Panc1 (cell line): Measurements from ENCODE around the gene NINJ2. TPM values are rescaled to one million over a fixed set of nuclear protein-coding genes. Genes with fewer than 3 reads are reported as not detected.

Experiments used
- ATAC-seq: fragments of 200-7000 bp; cut with Tn5 transposase; 2 replicates; pipeline ENCODE4 v1.9.1; 2020; ENCODE audit warnings: mild to moderate bottlenecking, moderate library complexity
- BruUV-seq: library from RNA; stranded (reverse); fragments of 400-500 nt; replicated peaks from 2 replicates; lab custom pipeline; 2021; lab: Mats Ljungman, UMichigan
- CTCF ChIA-PET: fragments of 300-600 bp; sonication (Branson Sonifier 250); formaldehyde crosslinking; loops from one replicate; lab custom pipeline; 2022; ENCODE audit warnings: antibody characterized with exemption; lab: Charles Lee
- POLR2A ChIA-PET: fragments of 300-600 bp; sonication (Branson Sonifier 250); formaldehyde crosslinking; loops from one replicate; lab custom pipeline; 2022; ENCODE audit warnings: antibody characterized with exemption; lab: Charles Lee
- DNase-seq: peaks from one replicate; pipeline ENCODE4 v3.0.0-alpha.2; 2010; ENCODE audit warnings: low read depth, low spot score
- H3K27ac ChIP-seq: 2 replicates; pipeline ENCODE4 v1.5.1; 2011; ENCODE audit warnings: mild to moderate bottlenecking, low read length, inconsistent platforms
- H3K27me3 ChIP-seq: fragments of 200-500 bp; sonication (Bioruptor generic); 2 replicates; pipeline ENCODE4 v1.6.0; 2014; ENCODE audit warnings: low read length, inconsistent platforms; ENCODE audit not compliant: control insufficient read depth, insufficient read depth
- H3K36me3 ChIP-seq: fragments of 200-500 bp; sonication (Bioruptor generic); 2 replicates; pipeline ENCODE4 v1.5.1; 2014; ENCODE audit warnings: inconsistent platforms, mild to moderate bottlenecking, low read length, moderate library complexity; ENCODE audit not compliant: control insufficient read depth, insufficient read depth
- H3K4me1 ChIP-seq: 2 replicates; pipeline ENCODE4 v1.5.1; 2011; ENCODE audit warnings: inconsistent platforms, mild to moderate bottlenecking, low read length, moderate library complexity; ENCODE audit not compliant: control insufficient read depth, insufficient read depth
- H3K4me3 ChIP-seq, 2 experiments: 2 replicates each; pipeline ENCODE4 v1.5.1; 2011 to 2012; ENCODE audit warnings: low read depth in 2 of 2, low read length in 2 of 2, mild to moderate bottlenecking in 2 of 2, inconsistent platforms in 1 of 2, moderate library complexity in 1 of 2
- H3K9me3 ChIP-seq: fragments of 200-500 bp; sonication (Bioruptor generic); 2 replicates; pipeline ENCODE4 v1.5.1; 2014; ENCODE audit warnings: low read depth, mild to moderate bottlenecking, inconsistent platforms, low read length, moderate library complexity; ENCODE audit not compliant: control insufficient read depth, insufficient read depth
- CTCF ChIP-seq: fragments of 450-650 bp; IDR thresholded peaks from 2 replicates; pipeline ENCODE4 v1.5.1; 2017; ENCODE audit warnings: mild to moderate bottlenecking
- POLR2AphosphoS5 ChIP-seq: IDR thresholded peaks from 2 replicates; pipeline ENCODE4 v1.6.1; 2012; ENCODE audit warnings: mild to moderate bottlenecking, low read depth, low read length, moderate library complexity
- REST ChIP-seq, 2 experiments: IDR thresholded peaks; 2 replicates each; pipeline ENCODE4 v1.6.1; 2011 to 2012; ENCODE audit warnings: low read depth in 2 of 2, control low read depth in 1 of 2, low read length in 1 of 2, mild to moderate bottlenecking in 1 of 2, moderate library complexity in 1 of 2; ENCODE audit not compliant: insufficient read depth in 1 of 2
- SIN3A ChIP-seq: IDR thresholded peaks from 2 replicates; pipeline ENCODE4 v1.6.1; 2012; ENCODE audit warnings: low read depth, mild to moderate bottlenecking, low read length, moderate library complexity, borderline replicate concordance; ENCODE audit not compliant: insufficient read depth
- TCF7L2 ChIP-seq: IDR thresholded peaks from 2 replicates; pipeline ENCODE4 v1.6.1; 2011; ENCODE audit warnings: mild to moderate bottlenecking, low read depth, low read length, inconsistent platforms
- in situ Hi-C: cut with HindIII; loops from 2 replicates; pipeline ENCODE4 v1.10.0; 2016; ENCODE audit warnings: low sequenced_read_pairs, low pct_unique_long_range_greater_than_20kb
- intact Hi-C: fragments of 100-400 bp; cut with micrococcal nuclease; formaldehyde crosslinking; loops from one replicate; pipeline ENCODE4 v1.10.0; 2022; ENCODE audit not compliant: unreplicated experiment
- total RNA-seq: library from RNA; stranded (reverse); gene quantifications from one replicate; pipeline ENCODE4 v1.2.1, GENCODE V29; 2021; ENCODE audit not compliant: unreplicated experiment

Gene NINJ2
- total RNA-seq, 1 experiment from 2014 or later, result 1.9 TPM

DNA sequence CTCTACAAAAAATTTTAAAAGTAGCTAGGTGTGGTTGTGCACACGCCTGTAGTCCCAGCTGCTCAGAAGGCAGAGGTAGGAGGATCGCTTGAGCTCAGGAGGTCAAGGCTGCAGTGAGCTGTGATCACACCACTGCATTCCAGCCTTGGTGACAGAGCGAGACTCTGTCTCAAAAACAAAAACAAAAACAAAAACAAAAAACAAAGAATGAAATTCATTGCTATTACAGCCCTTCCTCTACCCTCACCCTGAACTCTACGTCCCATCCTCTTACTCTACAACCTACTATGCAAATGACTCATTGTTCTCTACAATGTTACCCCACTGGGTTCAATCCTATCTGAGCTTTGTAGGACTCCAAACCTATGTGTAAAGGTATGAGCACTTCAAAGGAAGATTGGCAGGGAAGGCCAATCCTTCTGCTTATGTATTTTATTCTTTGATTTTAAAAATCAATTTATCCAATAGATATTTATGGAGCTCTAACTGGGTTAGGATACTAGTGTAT, 39.3 kb downstream of the NINJ2 start:
- POLR2A ChIA-PET, result no interaction called here
- TF ChIP-seq SIN3A (no peak), CTCF (no peak), REST (IDR thresholded peaks at IDR 0.05; ENCODE audit: insufficient read depth in 1 of 2, low read depth in 2 of 2, low read length in 1 of 2) (no peak), TCF7L2 (no peak), POLR2AphosphoS5 (no peak)
- intact Hi-C loops (no loop called here), in situ Hi-C loops (no loop called here)
- no TSS peak for BruUV-seq
- CTCF ChIA-PET, result interaction anchor here (0.6 kb wide), 1 partner anchor 128 kb away, joined by 3 read pairs; no protein-coding TSS in a partner anchor
- Histone ChIP-seq H3K4me1 (peaks cover 26% of the 10 kb centered on the region), H3K9me3 (no peaks in the 10 kb centered on the region), H3K36me3 (no peaks in the 10 kb centered on the region), H3K27me3 (no peaks in the 10 kb centered on the region), H3K4me3 (no peak overlapping the region), H3K27ac (0 out of 2 replicates have a peak overlapping the region, but pooled peaks have one; percentile 39)
- DNase-seq (no peak), ATAC-seq (no peak)

GRCh38 chr12:623172-623864, 39.9 kb downstream of the NINJ2 start:
- peak overlapping the region; percentile 54 for H3K27ac ChIP-seq
- no peaks in the 10 kb centered on the region for H3K9me3 ChIP-seq
- POLR2A ChIA-PET, result no interaction called here
- CTCF ChIA-PET, result interaction anchor here (1.1 kb wide), 1 partner anchor 9 kb away, joined by 3 read pairs; no protein-coding TSS in a partner anchor
- in situ Hi-C loops, result no loop called here
- DNase-seq (no peak), ATAC-seq (no peak)
- TF ChIP-seq CTCF (no peak), POLR2AphosphoS5 (no peak), SIN3A (no peak), TCF7L2 (no peak), REST (IDR thresholded peaks at IDR 0.05; ENCODE audit: insufficient read depth in 1 of 2, low read depth in 2 of 2, low read length in 1 of 2) (no peak)
- no peak overlapping the region for H3K4me3 ChIP-seq
- H3K27me3 ChIP-seq, result no peaks in the 10 kb centered on the region
- intact Hi-C loops, result no loop called here
- H3K36me3 ChIP-seq, result no peaks in the 10 kb centered on the region
- peaks cover 25% of the 10 kb centered on the region for H3K4me1 ChIP-seq
- no TSS peak for BruUV-seq
